HEK293T (cell line): ENCODE measurements around the gene FAM3C.

Experiments used
- ARNT ChIP-seq: fragments of 450-650 bp; IDR thresholded peaks from 2 replicates; pipeline ENCODE4 v1.6.1; 2017; ENCODE audit warnings: mild to moderate bottlenecking
- CTBP1 ChIP-seq: fragments of 450-650 bp; IDR thresholded peaks from 2 replicates; pipeline ENCODE4 v1.6.1; 2016; ENCODE audit warnings: borderline replicate concordance
- ELF4 ChIP-seq: fragments of 450-650 bp; IDR thresholded peaks from 2 replicates; pipeline ENCODE4 v1.6.1; 2017; ENCODE audit warnings: antibody characterized with exemption
- FOXK2 ChIP-seq: fragments of 450-650 bp; IDR thresholded peaks from 2 replicates; pipeline ENCODE4 v1.6.1; 2016; ENCODE audit warnings: mild to moderate bottlenecking
- FOXM1 ChIP-seq: fragments of 450-650 bp; IDR thresholded peaks from 2 replicates; pipeline ENCODE4 v1.6.1; 2017; ENCODE audit warnings: mild to moderate bottlenecking, borderline replicate concordance
- L3MBTL2 ChIP-seq: fragments of 450-650 bp; conservative IDR thresholded peaks from 2 replicates; pipeline ENCODE4 v1.6.1; 2016; ENCODE audit warnings: mild to moderate bottlenecking
- SP1 ChIP-seq: fragments of 450-650 bp; IDR thresholded peaks from 2 replicates; pipeline ENCODE4 v1.6.1; 2017
- TARDBP ChIP-seq: fragments of 450-650 bp; IDR thresholded peaks from 2 replicates; pipeline ENCODE4 v1.6.1; 2016
- TF ChIP-seq, protein P1 (sequence below): fragments of 450-650 bp; IDR thresholded peaks from 2 replicates; pipeline ENCODE4 v1.6.1; 2016

DNA sequence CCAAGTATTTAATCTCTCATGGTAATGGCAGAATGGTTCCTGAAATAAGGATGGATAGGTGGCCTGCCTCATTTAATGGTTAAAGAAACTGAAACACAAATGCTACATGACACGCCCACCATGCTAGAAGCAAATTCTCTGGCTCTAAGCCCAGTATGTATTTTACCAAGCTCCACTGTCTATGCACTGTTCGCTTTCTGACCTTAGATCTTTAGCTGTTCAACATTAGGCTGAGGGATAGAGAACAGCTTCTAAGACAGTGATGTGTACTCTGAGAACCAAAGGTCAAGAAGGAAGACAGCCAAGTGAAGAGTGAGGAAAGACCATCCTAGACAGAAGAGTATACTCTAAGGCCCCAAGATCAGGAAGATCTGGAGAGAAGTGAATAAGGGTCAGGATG, 26.6 kb downstream of the FAM3C start:
- TF ChIP-seq FOXM1, result no peak
- TF ChIP-seq ARNT, result no peak
- TF ChIP-seq SP1, result no peak
- no peak for TF ChIP-seq FOXK2
- TF ChIP-seq TARDBP, result no peak
- TF ChIP-seq ELF4, result no peak
- TF ChIP-seq L3MBTL2, result no peak
- TF ChIP-seq CTBP1, result no peak
- TF ChIP-seq, protein P1, sequence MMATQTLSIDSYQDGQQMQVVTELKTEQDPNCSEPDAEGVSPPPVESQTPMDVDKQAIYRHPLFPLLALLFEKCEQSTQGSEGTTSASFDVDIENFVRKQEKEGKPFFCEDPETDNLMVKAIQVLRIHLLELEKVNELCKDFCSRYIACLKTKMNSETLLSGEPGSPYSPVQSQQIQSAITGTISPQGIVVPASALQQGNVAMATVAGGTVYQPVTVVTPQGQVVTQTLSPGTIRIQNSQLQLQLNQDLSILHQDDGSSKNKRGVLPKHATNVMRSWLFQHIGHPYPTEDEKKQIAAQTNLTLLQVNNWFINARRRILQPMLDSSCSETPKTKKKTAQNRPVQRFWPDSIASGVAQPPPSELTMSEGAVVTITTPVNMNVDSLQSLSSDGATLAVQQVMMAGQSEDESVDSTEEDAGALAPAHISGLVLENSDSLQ, result no peak
